ENCODE measurements around the gene WDR45. TPM values are rescaled to one million over a fixed set of nuclear protein-coding genes. Genes with fewer than 3 reads are reported as not detected.

WDR45 gene
- total and polyA plus RNA-seq, 10 of the 15 experiments (the other 5 are each of a cell fraction or from before 2014, with no cell fraction given), result 5.9 to 30.9 (median 20.6) TPM

DNA sequence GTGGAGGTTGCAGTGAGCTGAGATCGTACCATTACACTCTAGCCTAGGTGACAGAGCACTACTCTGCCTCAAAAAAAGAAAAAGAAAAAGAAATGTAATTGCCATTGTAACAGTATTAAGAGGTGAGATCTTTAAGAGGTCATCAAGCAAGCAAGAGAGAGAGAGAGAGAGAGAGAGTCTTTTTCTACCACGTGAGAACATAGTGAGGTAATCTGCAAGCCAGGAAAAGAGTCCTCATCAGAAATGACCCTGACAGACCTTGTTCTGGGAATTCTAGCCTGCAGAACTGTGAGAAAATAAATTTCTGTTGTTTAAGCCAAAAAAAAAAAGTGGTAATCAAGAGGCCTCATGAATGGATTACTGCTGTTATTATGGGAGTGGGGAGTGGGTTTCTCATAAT is 29.0 kb upstream of the WDR45 start:
- FAIRE-seq (no peak), DNase-seq (ENCODE audit: low read depth, low spot score) (no peak), ATAC-seq (no peak)
- Histone ChIP-seq H3K9ac (ENCODE audit: control insufficient read depth, insufficient read depth, low read length) (no peak overlapping the region), H3K36me3 (ENCODE audit: control insufficient read depth in 2 of 2, insufficient read depth in 2 of 2, low read length in 1 of 2) (no peaks in the 10 kb centered on the region; a peak in 2 of 4 replicates), H4K20me1 (ENCODE audit: control insufficient read depth, insufficient read depth) (no peaks in the 10 kb centered on the region), H3K27ac (ENCODE audit: control insufficient read depth, insufficient read depth) (no peak overlapping the region), H3K9me3 (replicated peaks; ENCODE audit: control insufficient read depth, insufficient read depth, low read length) (no peaks in the 10 kb centered on the region), H3K79me2 (ENCODE audit: control insufficient read depth, insufficient read depth, low read length) (no peaks in the 10 kb centered on the region), H3K4me3 (no peak overlapping the region), H3K4me1 (ENCODE audit: control insufficient read depth, insufficient read depth, low read length) (no peaks in the 10 kb centered on the region), H3K4me2 (ENCODE audit: control insufficient read depth, insufficient read depth) (no peak overlapping the region), H3K27me3 (replicated peaks in 1 of 2; ENCODE audit: control insufficient read depth in 2 of 2, insufficient read depth in 2 of 2, low read length in 1 of 2) (no peaks in the 10 kb centered on the region), H2AFZ (ENCODE audit: control insufficient read depth, low read depth, low read length) (no peak overlapping the region)
- in situ Hi-C loops (cut with MboI) (no loop called here), intact Hi-C loops (cut with micrococcal nuclease; ENCODE audit: unreplicated experiment) (no loop called here)
- no TSS peak for BruUV-seq (replicated peaks)
- WGBS (ENCODE audit: insufficient coverage, insufficient replicate concordance, low lambda C conversion rate, missing lambda C conversion rate), result 27% methylated on average over 2 of the region's 2 CpGs
- ChIA-PET CTCF (interaction anchor here (0.6 kb wide), 1 partner anchor 1619 kb away, joined by 4 read pairs; no protein-coding TSS in a partner anchor), RAD21 (ENCODE audit: unreplicated experiment) (no interaction called here), SMC1A (ENCODE audit: uncharacterized antibody, unreplicated experiment) (no interaction called here), POLR2A (no interaction called here)
- TF ChIP-seq SREBF1 (IDR thresholded peaks at IDR 0.05; ENCODE audit: low read length), result no peak
- no peak for TF ChIP-seq USF1 (IDR thresholded peaks at IDR 0.05; ENCODE audit: borderline replicate concordance, extremely low read length, insufficient read depth, low read depth, low read length)
- TF ChIP-seq IKZF1 (conservative IDR thresholded peaks at IDR 0.05), result no peak
- TF ChIP-seq MEF2A (IDR thresholded peaks at IDR 0.05; ENCODE audit: insufficient read depth, low read depth, low read length), result no peak
- TF ChIP-seq MYB (IDR thresholded peaks at IDR 0.05; ENCODE audit: borderline replicate concordance, low read depth, low read length), result no peak
- no peak for TF ChIP-seq BHLHE40 (IDR thresholded peaks at IDR 0.05; ENCODE audit: borderline replicate concordance in 1 of 2, low read depth in 2 of 2, low read length in 1 of 2)
- TF ChIP-seq MLLT1 (IDR thresholded peaks at IDR 0.05), result no peak
- TF ChIP-seq JUNB (IDR thresholded peaks at IDR 0.05), result no peak
- no peak for TF ChIP-seq HSF1 (IDR thresholded peaks at IDR 0.05; ENCODE audit: low read depth, low read length)
- TF ChIP-seq MYC (IDR thresholded peaks at IDR 0.05; ENCODE audit: insufficient read depth, insufficient read length, insufficient replicate concordance, low read length, severe bottlenecking), result no peak
- TF ChIP-seq STAT3 (IDR thresholded peaks at IDR 0.05; ENCODE audit: low read depth, low read length), result no peak
- no peak for TF ChIP-seq ASH2L (IDR thresholded peaks at IDR 0.05; ENCODE audit: borderline replicate concordance, low read depth)
- no peak for TF ChIP-seq BRCA1 (IDR thresholded peaks at IDR 0.05; ENCODE audit: low read depth, low read length)
- no peak for TF ChIP-seq NFYA (IDR thresholded peaks at IDR 0.05; ENCODE audit: borderline replicate concordance, low read depth, low read length)
- TF ChIP-seq TCF3 (IDR thresholded peaks at IDR 0.05; ENCODE audit: borderline replicate concordance, insufficient read depth, low read depth, low read length), result no peak
- TF ChIP-seq FOS (IDR thresholded peaks at IDR 0.05; ENCODE audit: borderline replicate concordance, extremely low read depth, insufficient read length), result no peak

Data from GM12878 (cell line).